Liver (tissue), 9 donors: Measurements from ENCODE around the gene POU2F2. TPM values are rescaled to one million over a fixed set of nuclear protein-coding genes. Genes with fewer than 3 reads are reported as not detected.

ENCODE experiments used
- DNase-seq: peaks from one replicate; pipeline ENCODE4 v3.0.0-alpha.2; 2017; ENCODE audit warnings: low spot score
- H3K27ac ChIP-seq, 2 donors: one replicate each; pipeline ENCODE4 v1.7.0; 2013; ENCODE audit warnings: inconsistent platforms in 2 of 2, low read length in 2 of 2, control low read depth in 1 of 2, low read depth in 1 of 2, mild to moderate bottlenecking in 1 of 2
- H3K27me3 ChIP-seq, 4 donors: one replicate each; pipeline versions ENCODE4 v1.6.1 to v1.7.0; 2013; ENCODE audit warnings: low read length in 3 of 4, inconsistent platforms in 1 of 4, mild to moderate bottlenecking in 1 of 4, moderate library complexity in 1 of 4; ENCODE audit not compliant: control insufficient read depth in 4 of 4, insufficient read depth in 4 of 4
- H3K36me3 ChIP-seq, 4 donors: one replicate each; pipeline versions ENCODE4 v1.6.1 to v1.7.0; 2013; ENCODE audit warnings: low read length in 3 of 4, mild to moderate bottlenecking in 3 of 4, low read depth in 1 of 4, moderate library complexity in 1 of 4; ENCODE audit not compliant: control insufficient read depth in 4 of 4, insufficient read depth in 3 of 4
- H3K4me1 ChIP-seq, 4 donors: one replicate each; pipeline versions ENCODE4 v1.6.1 to v1.7.0; 2013; ENCODE audit warnings: low read length in 3 of 4, mild to moderate bottlenecking in 3 of 4, moderate library complexity in 1 of 4; ENCODE audit not compliant: control insufficient read depth in 4 of 4, insufficient read depth in 4 of 4
- H3K4me3 ChIP-seq, 3 donors: one replicate each; pipeline versions ENCODE4 v1.6.1 to v1.7.0; 2013; ENCODE audit warnings: low read length in 3 of 3, control low read depth in 1 of 3, low read depth in 1 of 3, mild to moderate bottlenecking in 1 of 3
- H3K9ac ChIP-seq, 2 donors: one replicate each; pipeline ENCODE4 v1.7.0; 2013; ENCODE audit warnings: low read length in 2 of 2, mild to moderate bottlenecking in 2 of 2, moderate library complexity in 2 of 2, control low read depth in 1 of 2, low read depth in 1 of 2
- H3K9me3 ChIP-seq, 4 donors: one replicate each; pipeline versions ENCODE4 v1.6.1 to v1.7.0; 2013; ENCODE audit warnings: low read length in 3 of 4; ENCODE audit not compliant: control insufficient read depth in 4 of 4
- CTCF ChIP-seq: fragments of 150-350 bp; IDR thresholded peaks from 2 replicates; pipeline ENCODE4 v1.5.1; 2017; ENCODE audit warnings: improper control_type of control experiment, low read depth, low read length; ENCODE audit not compliant: missing input control
- FOXA1 ChIP-seq: IDR thresholded peaks from 2 replicates; pipeline ENCODE4 v1.6.1; 2016; ENCODE audit warnings: antibody characterized with exemption
- FOXA2 ChIP-seq: IDR thresholded peaks from 2 replicates; pipeline ENCODE4 v1.6.1; 2016; ENCODE audit warnings: antibody characterized with exemption
- HNF4A ChIP-seq, 2 donors: conservative IDR thresholded peaks; 2 replicates each; pipeline ENCODE4 v1.6.1; 2016; ENCODE audit warnings: antibody characterized with exemption in 2 of 2, mild to moderate bottlenecking in 2 of 2
- HNF4G ChIP-seq: IDR thresholded peaks from 2 replicates; pipeline ENCODE4 v1.6.1; 2016; ENCODE audit warnings: antibody characterized with exemption
- JUND ChIP-seq, 2 donors: IDR thresholded peaks; 2 replicates each; pipeline ENCODE4 v1.6.1; 2016; ENCODE audit warnings: antibody characterized with exemption in 2 of 2
- MAX ChIP-seq: IDR thresholded peaks from 2 replicates; pipeline ENCODE4 v1.6.1; 2016; ENCODE audit warnings: antibody characterized with exemption
- NR2F2 ChIP-seq: IDR thresholded peaks from 2 replicates; pipeline ENCODE4 v1.6.1; 2016; ENCODE audit warnings: antibody characterized with exemption
- RAD21 ChIP-seq, 2 donors: IDR thresholded peaks; 2 replicates each; pipeline ENCODE4 v1.6.1; 2016; ENCODE audit warnings: antibody characterized with exemption in 2 of 2, mild to moderate bottlenecking in 2 of 2
- REST ChIP-seq: IDR thresholded peaks from 2 replicates; pipeline ENCODE4 v1.6.1; 2016; ENCODE audit warnings: antibody characterized with exemption, mild to moderate bottlenecking
- TAF1 ChIP-seq: conservative IDR thresholded peaks from 2 replicates; pipeline ENCODE4 v1.6.1; 2016; ENCODE audit warnings: antibody characterized with exemption, mild to moderate bottlenecking
- YY1 ChIP-seq: IDR thresholded peaks from 2 replicates; pipeline ENCODE4 v1.6.1; 2016; ENCODE audit warnings: antibody characterized with exemption, mild to moderate bottlenecking
- ZBTB33 ChIP-seq: IDR thresholded peaks from 2 replicates; pipeline ENCODE4 v1.6.1; 2016; ENCODE audit warnings: antibody characterized with exemption
- WGBS: extraction: QIAGEN DNeasy Blood & Tissue Kit; methylation state at CpG from one replicate; pipeline ENCODE4 v1.1.7; 2013; 5-methylcytosine and 5-hydroxymethylcytosine counted together
- polyA plus RNA-seq, 2 donors: library from polyadenylated mRNA; stranded (reverse) in 1 of 2; unstranded in 1 of 2; fragments of 200-250 nt in 1 of 2; fragments of >200 nt in 1 of 2; fragmentation: Nextera tagmentation in 1 of 2; extraction: Ambion mirVana in 1 of 2; gene quantifications; one replicate each; pipeline versions ENCODE4 v1.2.1 to v1.2.3, GENCODE V29; 2013 to 2015
- total RNA-seq, 2 donors: library from RNA; depleted of rRNA; stranded (reverse); fragments of >200 nt; gene quantifications; one replicate each; pipeline ENCODE4 v1.2.3, GENCODE V29; 2014
- donor health status: healthy.
- donor health status: healthy.
- donor health status: healthy.
- donor health status: healthy.
- donor health status: healthy.

POU2F2 gene
- total and polyA plus RNA-seq, 4 donors = 0.75 to 1.2 (median 0.97) TPM

GRCh38 chr19:42089191-42089750 is 43.0 kb downstream of the POU2F2 start:
- no peak overlapping the region for H3K9ac ChIP-seq
- H3K4me3 ChIP-seq = no peak overlapping the region
- no peaks in the 10 kb centered on the region for H3K36me3 ChIP-seq
- DNase-seq = no peak
- H3K27ac ChIP-seq = no peak overlapping the region
- no peaks in the 10 kb centered on the region for H3K4me1 ChIP-seq
- H3K27me3 ChIP-seq = no peaks in the 10 kb centered on the region
- TF ChIP-seq RAD21 (IDR thresholded peaks at IDR 0.05) = no peak
- no peak for TF ChIP-seq REST
- no peak for TF ChIP-seq FOXA2
- WGBS = 73% methylated on average over 13 of the region's 13 CpGs
- no peaks in the 10 kb centered on the region for H3K9me3 ChIP-seq

- H3K4me3 ChIP-seq = no peak overlapping the region
- TF ChIP-seq MAX = no peak
- TF ChIP-seq YY1 = no peak
- H3K4me1 ChIP-seq = no peaks in the 10 kb centered on the region
- no peak overlapping the region for H3K9ac ChIP-seq
- no peaks in the 10 kb centered on the region for H3K9me3 ChIP-seq
- no peaks in the 10 kb centered on the region for H3K36me3 ChIP-seq
- no peak for DNase-seq
- H3K27ac ChIP-seq = no peak overlapping the region
- 68% methylated on average over 18 of the region's 18 CpGs for WGBS
- no peaks in the 10 kb centered on the region for H3K27me3 ChIP-seq
Measured at GRCh38 chr19:42088471-42089190, 43.6 kb downstream of the POU2F2 start.

GRCh38 chr19:42086770-42087550 is 45.3 kb downstream of the POU2F2 start:
- DNase-seq = no peak
- Histone ChIP-seq H3K36me3 (no peaks in the 10 kb centered on the region), H3K4me1 (no peaks in the 10 kb centered on the region), H3K27me3 (no peaks in the 10 kb centered on the region), H3K4me3 (no peak overlapping the region), H3K9ac (no peak overlapping the region), H3K9me3 (no peaks in the 10 kb centered on the region), H3K27ac (no peak overlapping the region)
- WGBS = 82% methylated on average over 11 of the region's 11 CpGs
- no peak for TF ChIP-seq NR2F2
- TF ChIP-seq ZBTB33 = no peak
- no peak for TF ChIP-seq JUND (IDR thresholded peaks at IDR 0.05)
- no peak for TF ChIP-seq TAF1
- TF ChIP-seq HNF4A (conservative IDR thresholded peaks at IDR 0.05) = no peak
- TF ChIP-seq FOXA2 = no peak
- no peak for TF ChIP-seq MAX
- no peak for TF ChIP-seq CTCF
- TF ChIP-seq REST = no peak
- no peak for TF ChIP-seq FOXA1
- TF ChIP-seq HNF4G = no peak
- TF ChIP-seq RAD21 (IDR thresholded peaks at IDR 0.05) = no peak
